OCI-LY7 (cell line): Measurements from ENCODE around the gene ALDH1L1.

Experiments used
- CTCF ChIP-seq: fragments of 200-600 bp; sonication (generic); conservative IDR thresholded peaks from 2 replicates; pipeline ENCODE4 v1.5.1; 2014; ENCODE audit warnings: mild to moderate bottlenecking, antibody characterized with exemption, low read length, moderate library complexity, mixed read lengths
- EZH2phosphoT487 ChIP-seq: fragments of 200-600 bp; sonication (generic); IDR thresholded peaks from 2 replicates; pipeline ENCODE4 v1.6.1; 2018; ENCODE audit warnings: low read depth, borderline replicate concordance, mild to moderate bottlenecking, mixed run types, antibody characterized with exemption, low read length, moderate library complexity, mixed read lengths

GRCh38 chr3:126121632-126122031, 58.8 kb downstream of the ALDH1L1 start:
- no peak for TF ChIP-seq CTCF
- no peak for TF ChIP-seq EZH2phosphoT487
